WTC11 (cell line): ENCODE measurements around the gene CTCFL.

Source experiments
- CTCF ChIP-seq: fragments of 200-600 bp; IDR thresholded peaks from 2 replicates; pipeline ENCODE4 v1.8.0; 2022; ENCODE audit warnings: antibody characterized with exemption
- SP1 ChIP-seq: sonication (generic); formaldehyde crosslinking; conservative IDR thresholded peaks from 2 replicates; pipeline ENCODE4 v1.8.1; 2022; ENCODE audit warnings: missing genetic modification reagents

DNA sequence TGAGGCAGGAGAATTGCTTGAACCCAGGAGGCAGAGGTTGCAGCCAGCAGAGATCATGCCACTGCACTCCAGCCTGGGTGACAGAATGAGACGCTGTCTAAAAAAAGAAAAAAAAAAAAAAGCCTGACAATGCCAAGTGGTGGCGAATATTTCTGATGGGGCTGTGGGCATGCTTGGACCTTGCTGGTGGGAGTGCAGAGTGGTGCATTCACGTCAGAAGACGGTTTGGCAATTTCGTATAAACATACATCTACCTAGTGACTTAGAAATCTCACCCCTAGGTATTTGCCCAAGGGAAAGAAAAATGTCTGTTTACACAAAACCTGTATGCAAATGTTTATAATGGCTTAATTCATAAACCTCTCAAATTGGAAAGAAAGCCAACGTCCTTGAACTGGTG is 33.6 kb downstream of the CTCFL start:
- TF ChIP-seq SP1 (CRISPR knock-in tag) (no peak), CTCF (no peak)
